Right atrium auricular region (tissue), 2 donors: ENCODE measurements around the gene SHC2. TPM values are rescaled to one million over a fixed set of nuclear protein-coding genes. Genes with fewer than 3 reads are reported as not detected.

Experiments
- DNase-seq: peaks from one replicate; pipeline ENCODE4 v3.0.0-alpha.2; 2019; ENCODE audit warnings: low spot score
- H3K27ac ChIP-seq, 2 donors: fragments of 200-600 bp; sonication (generic); 1 replicate in 1 of 2; 2 replicates in 1 of 2; pipeline ENCODE4 v1.5.1; 2016 to 2019
- H3K27me3 ChIP-seq, 2 donors: fragments of 200-600 bp; sonication (generic); one replicate each; pipeline versions ENCODE4 v1.5.1 to v1.6.0; 2017 to 2019
- H3K36me3 ChIP-seq: fragments of 200-600 bp; sonication (generic); one replicate; pipeline ENCODE4 v1.5.1; 2016
- H3K4me1 ChIP-seq, 2 donors: fragments of 200-600 bp; sonication (generic); one replicate each; pipeline versions ENCODE4 v1.5.1 to v1.6.0; 2017 to 2019
- H3K4me3 ChIP-seq, 2 donors: fragments of 200-600 bp; sonication (generic); 1 replicate in 1 of 2; 2 replicates in 1 of 2; pipeline ENCODE4 v1.5.1; 2017 to 2019; ENCODE audit warnings: mild to moderate bottlenecking in 1 of 2, moderate library complexity in 1 of 2
- H3K9me3 ChIP-seq, 2 donors: fragments of 200-600 bp; sonication (generic); one replicate each; pipeline ENCODE4 v1.5.1; 2019
- total RNA-seq, 2 donors: library from RNA; depleted of rRNA; stranded (reverse); fragments of >200 nt; gene quantifications; one replicate each; pipeline ENCODE4 v1.1.0, GENCODE V29; 2016
- TF ChIP-seq, protein P1 (sequence below), 2 donors: fragments of 200-600 bp; sonication (generic); IDR thresholded peaks; one replicate each; pipeline ENCODE4 v1.5.1; 2019; ENCODE audit warnings: antibody characterized with exemption in 2 of 2

SHC2 gene
- total RNA-seq, 2 donors from 2014 or later, result 9.6 to 26.8 TPM

DNA sequence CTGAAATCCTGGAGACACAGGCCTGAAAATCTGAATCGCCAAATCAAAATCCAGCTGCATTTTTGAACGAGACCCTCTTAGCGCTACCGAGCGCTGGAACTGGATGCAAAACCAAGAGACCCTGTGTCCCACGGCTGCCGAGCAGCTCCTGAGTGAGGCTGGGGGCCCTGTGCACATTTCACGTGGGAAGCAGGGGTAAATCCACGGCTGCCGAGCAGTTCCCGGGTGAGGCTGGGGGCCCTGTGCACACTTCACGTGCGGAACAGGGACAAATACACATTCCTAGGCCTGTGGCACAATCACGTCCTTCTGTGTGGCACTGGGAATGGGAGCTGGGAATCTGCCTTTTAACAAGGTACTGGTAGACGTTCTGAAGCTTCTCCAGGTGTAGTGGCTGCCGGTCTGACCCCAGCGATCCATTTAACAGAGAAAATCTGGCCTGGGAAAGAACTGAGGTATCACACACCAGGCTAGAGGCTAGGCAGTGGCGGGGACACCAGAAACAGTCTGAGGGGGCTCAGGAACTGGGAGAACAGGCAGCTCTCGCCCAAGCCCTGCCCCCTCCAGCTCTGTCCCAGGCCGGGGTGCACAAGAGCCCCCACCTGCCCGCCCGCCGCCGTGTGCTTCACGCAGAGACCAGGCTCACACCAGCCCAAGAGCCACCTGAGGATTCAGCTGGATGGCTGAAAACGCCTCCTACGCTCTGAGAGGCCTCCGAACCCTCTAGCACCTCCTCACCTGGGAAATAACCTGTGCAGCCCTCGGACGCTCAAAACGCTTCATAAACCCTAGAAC lies 40.9 kb downstream of the SHC2 start:
- Histone ChIP-seq H3K4me3 (no peak overlapping the region), H3K36me3 (no peaks in the 10 kb centered on the region)

DNA sequence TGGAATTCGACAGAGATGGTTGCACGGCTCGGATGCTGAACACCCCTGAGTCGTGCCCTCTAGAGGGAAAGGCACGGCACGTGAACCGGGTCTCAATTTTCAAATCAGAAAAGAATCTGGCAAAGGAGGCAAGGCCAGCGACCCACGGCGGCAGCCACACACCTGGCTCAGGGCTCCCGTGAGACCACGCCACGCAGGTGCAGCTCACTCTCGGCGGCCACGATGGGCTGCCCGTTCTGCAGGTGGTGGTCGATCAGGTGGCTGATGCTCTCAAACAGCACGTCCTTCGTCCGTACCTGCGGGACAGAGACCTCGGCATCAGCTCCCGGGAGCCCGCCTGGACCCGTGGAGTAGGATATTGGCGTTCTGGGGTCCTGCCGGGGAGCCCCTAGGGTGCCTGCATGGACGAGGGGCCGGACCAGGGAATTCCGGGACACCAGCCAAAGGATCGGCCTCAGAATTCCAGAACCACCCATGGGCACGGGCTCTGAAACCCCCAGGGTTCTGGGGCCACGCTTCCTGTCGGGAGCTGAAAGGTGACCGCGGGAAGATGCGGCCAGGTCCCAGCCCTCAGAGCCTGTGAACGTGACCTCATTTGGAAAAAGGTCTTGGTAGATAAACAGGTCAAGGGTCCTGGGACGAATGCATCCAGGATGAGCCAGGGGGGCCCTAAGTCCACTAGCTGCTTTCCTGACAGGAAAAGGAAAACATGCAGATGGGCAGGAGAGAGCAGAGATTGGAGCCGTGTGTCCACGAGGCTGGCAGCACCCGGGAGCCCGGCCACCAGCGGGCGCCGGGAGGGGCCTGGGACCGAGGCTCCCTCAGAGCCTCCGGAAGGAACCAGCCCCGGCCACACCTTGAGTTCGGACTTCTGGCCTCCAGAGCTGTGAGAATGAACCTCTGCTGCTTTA lies 41.8 kb downstream of the SHC2 start:
- Histone ChIP-seq H3K36me3 (no peaks in the 10 kb centered on the region), H3K27ac (no peak overlapping the region), H3K4me1 (no peaks in the 10 kb centered on the region), H3K27me3 (no peaks in the 10 kb centered on the region), H3K9me3 (no peaks in the 10 kb centered on the region), H3K4me3 (no peak overlapping the region)
- no peak for DNase-seq
- TF ChIP-seq, protein P1, sequence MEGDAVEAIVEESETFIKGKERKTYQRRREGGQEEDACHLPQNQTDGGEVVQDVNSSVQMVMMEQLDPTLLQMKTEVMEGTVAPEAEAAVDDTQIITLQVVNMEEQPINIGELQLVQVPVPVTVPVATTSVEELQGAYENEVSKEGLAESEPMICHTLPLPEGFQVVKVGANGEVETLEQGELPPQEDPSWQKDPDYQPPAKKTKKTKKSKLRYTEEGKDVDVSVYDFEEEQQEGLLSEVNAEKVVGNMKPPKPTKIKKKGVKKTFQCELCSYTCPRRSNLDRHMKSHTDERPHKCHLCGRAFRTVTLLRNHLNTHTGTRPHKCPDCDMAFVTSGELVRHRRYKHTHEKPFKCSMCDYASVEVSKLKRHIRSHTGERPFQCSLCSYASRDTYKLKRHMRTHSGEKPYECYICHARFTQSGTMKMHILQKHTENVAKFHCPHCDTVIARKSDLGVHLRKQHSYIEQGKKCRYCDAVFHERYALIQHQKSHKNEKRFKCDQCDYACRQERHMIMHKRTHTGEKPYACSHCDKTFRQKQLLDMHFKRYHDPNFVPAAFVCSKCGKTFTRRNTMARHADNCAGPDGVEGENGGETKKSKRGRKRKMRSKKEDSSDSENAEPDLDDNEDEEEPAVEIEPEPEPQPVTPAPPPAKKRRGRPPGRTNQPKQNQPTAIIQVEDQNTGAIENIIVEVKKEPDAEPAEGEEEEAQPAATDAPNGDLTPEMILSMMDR (IDR thresholded peaks at IDR 0.05), result no peak

More for the DNA sequence above, 40.9 kb downstream of the SHC2 start:
- no peaks in the 10 kb centered on the region for H3K4me1 ChIP-seq
- no peaks in the 10 kb centered on the region for H3K9me3 ChIP-seq
- H3K27ac ChIP-seq, result peak overlapping the region in 1 of 2 donors; percentile 54
- no peak for DNase-seq
- no peaks in the 10 kb centered on the region for H3K27me3 ChIP-seq
- TF ChIP-seq, protein P1 (IDR thresholded peaks at IDR 0.05), result no peak

GRCh38 chr19:416416-416815 lies 44.4 kb downstream of the SHC2 start:
- no peaks in the 10 kb centered on the region for H3K9me3 ChIP-seq
- no peaks in the 10 kb centered on the region for H3K27me3 ChIP-seq
- H3K4me1 ChIP-seq, result no peaks in the 10 kb centered on the region
- H3K36me3 ChIP-seq, result no peaks in the 10 kb centered on the region
- DNase-seq, result no peak
- no peak overlapping the region for H3K4me3 ChIP-seq
- TF ChIP-seq, protein P1 (IDR thresholded peaks at IDR 0.05), result no peak
- no peak overlapping the region for H3K27ac ChIP-seq

DNA sequence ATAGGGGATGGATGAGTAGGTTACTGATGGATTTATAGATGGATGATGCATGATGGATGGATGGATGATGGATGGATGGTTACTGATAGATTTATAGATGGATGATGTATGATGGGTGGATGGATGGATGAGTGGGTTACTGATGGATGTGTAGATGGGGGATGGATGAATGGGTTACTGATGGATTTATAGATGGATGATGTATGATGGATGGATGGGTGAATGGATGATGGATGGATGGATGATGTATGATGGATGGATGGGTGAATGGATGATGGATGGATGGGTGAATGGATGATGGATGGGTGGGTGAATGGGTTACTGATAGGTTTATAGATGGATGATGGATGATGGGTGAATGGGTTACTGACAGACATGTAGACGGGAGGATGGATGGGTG lies 45.5 kb downstream of the SHC2 start:
- H3K9me3 ChIP-seq, result no peaks in the 10 kb centered on the region
- H3K27ac ChIP-seq, result no peak overlapping the region
- H3K36me3 ChIP-seq, result no peaks in the 10 kb centered on the region
- H3K4me1 ChIP-seq, result no peaks in the 10 kb centered on the region
- no peak for DNase-seq
- TF ChIP-seq, protein P1 (IDR thresholded peaks at IDR 0.05), result no peak
- no peak overlapping the region for H3K4me3 ChIP-seq
- no peaks in the 10 kb centered on the region for H3K27me3 ChIP-seq

DNA sequence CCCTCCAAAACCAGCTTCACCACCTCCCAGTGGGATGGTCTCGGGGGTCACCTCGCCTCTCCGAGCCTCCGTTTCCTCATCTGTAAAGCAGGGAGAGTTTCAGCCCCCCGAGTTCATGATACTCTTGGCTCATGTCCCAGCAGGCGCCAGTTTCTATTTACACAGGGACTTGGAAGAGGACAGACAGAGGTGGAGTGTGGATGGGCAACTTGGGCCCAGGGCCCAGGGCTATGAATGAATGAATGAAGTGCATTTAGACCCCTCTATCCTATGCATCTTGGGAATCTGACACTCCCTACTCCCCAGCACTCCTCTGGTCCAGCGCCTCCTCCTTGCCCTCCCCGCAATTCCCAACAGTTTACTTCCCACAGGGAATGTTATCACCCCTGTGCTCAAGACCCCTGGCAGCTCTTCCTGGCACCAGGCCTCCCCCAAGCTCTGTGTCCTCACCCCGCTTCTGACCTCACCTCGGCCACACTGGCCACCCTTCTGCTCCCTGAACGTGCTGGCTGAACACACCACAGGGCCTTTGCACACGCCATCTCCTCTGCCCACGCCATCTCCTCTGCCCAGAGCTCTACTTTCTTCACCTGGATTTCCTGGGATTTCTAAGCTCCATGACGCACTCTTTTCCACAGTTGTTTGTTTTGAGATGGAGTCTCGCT lies 46.9 kb downstream of the SHC2 start:
- DNase-seq, result no peak
- Histone ChIP-seq H3K4me3 (no peak overlapping the region), H3K27ac (no peak overlapping the region), H3K27me3 (no peaks in the 10 kb centered on the region), H3K4me1 (peaks cover 0 to 11% of the 10 kb centered on the region in 2 donors), H3K36me3 (no peaks in the 10 kb centered on the region), H3K9me3 (no peaks in the 10 kb centered on the region)
- TF ChIP-seq, protein P1 (IDR thresholded peaks at IDR 0.05), result no peak
